Caki2 (cell line): ENCODE measurements around the gene MTM1. TPM values are rescaled to one million over a fixed set of nuclear protein-coding genes. Genes with fewer than 3 reads are reported as not detected.

Experiments used
- DNase-seq: peaks from one replicate; pipeline ENCODE4 v3.0.0-alpha.2; 2015; ENCODE audit warnings: low read depth
- in situ Hi-C: cut with HindIII; loops from 2 replicates; pipeline ENCODE4 v1.10.0; 2016; ENCODE audit warnings: low sequenced_read_pairs, low pct_unique_long_range_greater_than_20kb, mixed read lengths
- total RNA-seq: library from RNA; depleted of rRNA; stranded (reverse); fragments of >200 nt; shearing (Covaris generic); gene quantifications from 2 replicates; pipeline ENCODE4 v1.2.3, GENCODE V29; 2014; ENCODE audit warnings: low replicate concordance

Gene MTM1
- total RNA-seq, 1 experiment from 2014 or later: 5.1 TPM

- DNase-seq: no peak
- in situ Hi-C loops: no loop called here
Measured at GRCh38 chrX:150642423-150642822, 74.0 kb downstream of the MTM1 start.

GRCh38 chrX:150643271-150643670, 74.8 kb downstream of the MTM1 start:
- no peak for DNase-seq
- in situ Hi-C loops: no loop called here

- in situ Hi-C loops: no loop called here
- no peak for DNase-seq
Measured at GRCh38 chrX:150643958-150644357, 75.5 kb downstream of the MTM1 start.

DNA sequence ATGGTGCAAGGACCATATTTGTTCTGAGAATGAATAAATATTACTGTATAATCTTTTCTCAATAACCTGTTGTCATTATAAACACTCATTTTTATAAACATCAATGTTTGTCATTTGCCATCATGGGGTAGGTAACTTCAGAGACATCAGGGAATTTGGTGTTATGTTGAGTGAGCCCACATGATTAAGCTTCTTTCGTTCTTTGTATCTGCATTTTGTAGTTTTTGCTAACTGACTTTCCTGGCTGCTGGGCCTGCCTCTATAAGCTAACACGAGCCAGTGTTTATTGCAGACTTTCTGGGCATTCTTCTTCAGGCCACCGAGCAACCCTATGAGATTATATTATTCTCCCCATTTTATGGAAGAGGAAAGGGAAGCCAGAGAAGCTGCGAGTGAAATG, 76.0 kb downstream of the MTM1 start:
- in situ Hi-C loops: no loop called here
- no peak for DNase-seq

GRCh38 chrX:150647331-150647730, 78.9 kb downstream of the MTM1 start:
- in situ Hi-C loops: no loop called here
- no peak for DNase-seq

DNA sequence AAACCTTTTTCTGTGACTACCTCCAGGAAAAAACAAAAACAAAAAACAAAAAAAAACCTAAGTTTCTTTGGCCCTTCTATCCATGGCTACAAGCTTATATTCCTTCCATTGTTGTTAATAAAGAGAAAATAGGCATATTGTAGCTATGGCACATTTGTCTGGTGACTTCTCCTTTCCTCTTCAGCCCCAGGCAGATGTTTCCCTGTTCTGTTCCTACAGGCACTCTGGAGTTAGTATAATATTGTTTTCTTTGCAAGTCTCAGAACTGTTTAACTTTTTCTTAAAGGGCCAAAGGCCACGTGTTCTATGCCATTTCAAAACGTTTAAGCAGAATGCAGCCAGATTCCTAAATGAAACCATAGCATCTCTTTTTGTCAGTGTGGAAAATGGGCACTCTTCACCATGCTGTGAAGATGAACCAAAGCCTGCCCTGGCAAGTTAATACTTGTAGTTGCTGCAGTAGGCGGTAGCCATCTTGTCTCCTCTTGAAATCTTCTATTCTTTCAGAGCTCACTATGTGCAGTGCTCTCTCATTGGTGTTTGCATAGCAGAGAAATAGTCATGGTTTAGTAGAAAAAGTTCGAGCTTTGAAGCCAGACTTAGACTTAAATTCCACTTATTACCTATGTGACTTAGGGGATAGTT, 80.0 kb downstream of the MTM1 start:
- DNase-seq: no peak
- in situ Hi-C loops: no loop called here

GRCh38 chrX:150649096-150649870, 80.9 kb downstream of the MTM1 start:
- in situ Hi-C loops: no loop called here
- no peak for DNase-seq

GRCh38 chrX:150651906-150652305, 83.5 kb downstream of the MTM1 start:
- in situ Hi-C loops: no loop called here
- DNase-seq: no peak

DNA sequence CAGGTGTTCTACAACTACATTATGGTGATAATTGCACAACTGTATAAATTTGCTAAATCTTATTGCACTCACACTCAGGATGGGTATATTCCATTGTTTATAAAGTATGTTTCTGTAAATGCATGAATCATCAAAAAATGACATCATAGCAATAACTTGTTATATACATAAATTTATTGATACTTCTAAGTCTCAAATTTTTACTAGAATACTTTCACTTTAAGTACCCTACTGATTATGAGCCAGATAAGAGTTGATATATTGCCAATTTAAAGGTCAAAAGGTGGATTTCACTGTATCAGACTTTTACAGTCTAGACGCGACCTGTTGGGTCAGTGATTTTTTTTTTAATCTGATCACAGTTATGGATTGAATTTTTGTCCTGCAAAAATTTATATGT, 87.4 kb downstream of the MTM1 start:
- no peak for DNase-seq
- in situ Hi-C loops: no loop called here

GRCh38 chrX:150663073-150663472, 94.7 kb downstream of the MTM1 start:
- DNase-seq: no peak
- in situ Hi-C loops: no loop called here

GRCh38 chrX:150664290-150664689, 95.9 kb downstream of the MTM1 start:
- no peak for DNase-seq
- in situ Hi-C loops: no loop called here

DNA sequence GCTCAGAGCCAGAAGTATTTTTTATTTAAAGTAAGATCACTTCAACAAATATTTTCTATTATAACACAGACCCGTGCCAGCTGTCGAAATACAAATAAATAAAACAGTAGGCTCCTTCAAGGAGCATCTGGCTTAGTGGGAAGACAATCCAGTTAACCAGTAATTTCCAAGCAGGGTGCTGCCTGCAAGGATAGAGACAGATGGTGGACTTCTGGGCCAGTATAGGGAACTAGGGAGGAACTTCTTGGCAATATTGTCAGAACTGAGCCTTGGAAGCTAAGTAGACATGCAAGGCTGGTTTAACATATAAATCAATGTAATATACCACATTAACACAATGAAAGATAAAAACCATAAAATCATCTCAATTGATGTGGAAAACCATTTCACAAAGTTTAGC, 107.8 kb downstream of the MTM1 start:
- in situ Hi-C loops: no loop called here
- DNase-seq: no peak

GRCh38 chrX:150680974-150681373, 112.6 kb downstream of the MTM1 start:
- peak; percentile 7 for DNase-seq
- in situ Hi-C loops: no loop called here

DNA sequence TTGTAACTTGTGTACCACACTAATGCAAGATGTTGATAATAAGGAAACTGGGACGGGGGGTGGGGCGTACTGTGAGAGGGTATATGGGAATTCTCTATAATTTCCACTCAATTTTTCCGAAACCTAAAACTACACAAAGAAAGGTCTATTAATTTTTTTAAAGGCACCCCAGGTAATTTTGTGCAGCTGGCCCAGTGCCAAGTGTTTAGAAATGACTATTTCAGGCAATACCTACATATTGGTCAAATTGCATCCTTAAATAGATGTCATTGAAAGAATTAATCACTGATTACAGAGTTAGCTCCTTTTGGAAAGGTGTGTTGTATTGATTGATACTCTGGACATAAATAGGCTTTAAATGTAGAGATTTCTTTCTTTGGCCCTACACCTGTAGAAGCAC, 114.7 kb downstream of the MTM1 start:
- in situ Hi-C loops: no loop called here
- DNase-seq: no peak

DNA sequence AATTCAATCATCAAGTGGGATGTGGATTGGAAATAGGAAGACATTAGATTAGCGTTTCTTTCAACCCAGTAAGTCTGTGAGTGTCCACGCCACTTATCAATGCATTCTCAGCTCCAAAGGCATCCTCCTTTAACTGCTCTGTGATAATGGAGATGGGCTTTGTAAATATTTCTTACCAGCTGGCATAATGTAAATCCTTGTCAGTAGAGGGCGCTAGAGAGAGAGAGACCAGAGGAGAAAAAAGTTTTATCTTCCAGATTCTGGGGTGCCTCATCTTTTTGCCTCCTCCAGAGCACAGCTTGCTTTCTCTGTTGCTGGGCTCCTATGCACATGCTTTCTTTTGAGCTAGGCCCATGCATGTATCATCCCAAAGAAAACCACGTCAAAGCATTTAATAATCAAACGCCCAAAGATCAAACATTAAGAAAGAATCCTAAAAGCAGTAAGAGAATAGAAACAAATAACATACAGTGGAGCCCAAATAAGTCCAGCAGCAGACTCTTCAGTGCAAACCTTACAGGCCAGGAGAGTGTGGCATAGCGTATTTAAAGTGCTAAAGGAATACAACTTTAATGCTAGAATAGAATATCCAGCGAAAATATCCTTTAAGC, 115.2 kb downstream of the MTM1 start:
- DNase-seq: peak; percentile 12
- in situ Hi-C loops: no loop called here

DNA sequence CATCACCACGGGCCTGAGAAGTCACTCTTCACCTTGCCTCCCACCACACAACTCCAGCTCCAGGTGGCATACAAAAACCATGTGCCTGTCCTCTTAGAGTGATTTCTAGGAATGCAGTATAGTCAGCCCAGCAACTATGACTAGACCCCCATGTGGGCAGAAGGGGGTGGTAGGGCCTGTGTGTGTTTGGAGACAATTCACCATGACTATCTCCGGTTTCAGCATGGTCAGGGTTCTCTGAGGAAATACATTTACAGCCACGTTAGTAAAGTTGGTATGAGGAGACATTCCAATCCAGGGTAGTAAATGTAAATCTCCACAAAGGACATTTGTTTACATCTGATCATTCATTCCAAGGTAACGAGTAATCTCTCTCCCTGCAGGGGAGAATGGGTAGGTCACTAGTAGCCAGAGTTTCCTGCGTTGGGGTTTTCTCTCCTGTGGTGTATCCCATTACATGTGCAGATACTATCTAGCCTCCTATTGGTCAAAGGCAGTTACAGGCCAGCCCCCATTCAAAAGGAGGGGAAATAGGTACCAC, 120.6 kb downstream of the MTM1 start:
- DNase-seq: peak; percentile 90
- in situ Hi-C loops: no loop called here

GRCh38 chrX:150690126-150690525, 121.7 kb downstream of the MTM1 start:
- DNase-seq: peak; percentile 56
- in situ Hi-C loops: no loop called here

GRCh38 chrX:150692296-150692695, 123.9 kb downstream of the MTM1 start:
- no peak for DNase-seq
- in situ Hi-C loops: no loop called here
